Astrocyte of the spinal cord (primary cell): ENCODE measurements around the gene ACVR2A.

Experiments used
- DNase-seq: peaks from one replicate; pipeline ENCODE4 v3.0.0; 2011; ENCODE audit warnings: low read depth, low spot score
- H3K4me3 ChIP-seq: 2 replicates; pipeline ENCODE4 v1.5.1; 2011; ENCODE audit warnings: low read depth, mild to moderate bottlenecking, low read length, moderate library complexity
- in situ Hi-C: cut with HindIII; loops from 2 replicates; pipeline ENCODE4 v1.10.0; 2017; ENCODE audit warnings: low sequenced_read_pairs
- TF ChIP-seq, protein P1 (sequence below): IDR thresholded peaks from 2 replicates; pipeline ENCODE4 v1.5.1; 2012; ENCODE audit warnings: low read depth, mild to moderate bottlenecking, low read length, inconsistent platforms

Gene ACVR2A

DNA sequence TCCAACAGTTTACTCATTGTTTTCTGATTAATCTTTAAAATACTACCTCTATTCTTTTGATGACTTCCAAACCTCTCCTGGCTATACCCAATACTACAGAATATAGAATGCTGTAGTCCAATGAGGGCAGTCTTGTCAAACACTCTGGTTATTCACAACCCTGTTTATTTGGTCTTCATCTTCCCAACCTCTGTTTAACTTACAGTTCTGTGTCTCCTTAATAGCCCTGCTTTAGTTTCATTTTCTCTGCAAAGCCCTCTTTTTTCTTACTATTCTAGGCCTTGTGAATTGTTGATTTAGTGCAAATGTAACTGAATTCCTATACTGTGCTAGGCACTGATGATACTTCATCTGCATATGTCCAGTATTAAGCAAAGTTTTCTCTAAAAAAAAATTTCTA lies 40.0 kb downstream of the ACVR2A start:
- peak; percentile 13 for DNase-seq
- in situ Hi-C loops: no loop called here
- no peak overlapping the region for H3K4me3 ChIP-seq
- TF ChIP-seq, protein P1, sequence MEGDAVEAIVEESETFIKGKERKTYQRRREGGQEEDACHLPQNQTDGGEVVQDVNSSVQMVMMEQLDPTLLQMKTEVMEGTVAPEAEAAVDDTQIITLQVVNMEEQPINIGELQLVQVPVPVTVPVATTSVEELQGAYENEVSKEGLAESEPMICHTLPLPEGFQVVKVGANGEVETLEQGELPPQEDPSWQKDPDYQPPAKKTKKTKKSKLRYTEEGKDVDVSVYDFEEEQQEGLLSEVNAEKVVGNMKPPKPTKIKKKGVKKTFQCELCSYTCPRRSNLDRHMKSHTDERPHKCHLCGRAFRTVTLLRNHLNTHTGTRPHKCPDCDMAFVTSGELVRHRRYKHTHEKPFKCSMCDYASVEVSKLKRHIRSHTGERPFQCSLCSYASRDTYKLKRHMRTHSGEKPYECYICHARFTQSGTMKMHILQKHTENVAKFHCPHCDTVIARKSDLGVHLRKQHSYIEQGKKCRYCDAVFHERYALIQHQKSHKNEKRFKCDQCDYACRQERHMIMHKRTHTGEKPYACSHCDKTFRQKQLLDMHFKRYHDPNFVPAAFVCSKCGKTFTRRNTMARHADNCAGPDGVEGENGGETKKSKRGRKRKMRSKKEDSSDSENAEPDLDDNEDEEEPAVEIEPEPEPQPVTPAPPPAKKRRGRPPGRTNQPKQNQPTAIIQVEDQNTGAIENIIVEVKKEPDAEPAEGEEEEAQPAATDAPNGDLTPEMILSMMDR: no peak

DNA sequence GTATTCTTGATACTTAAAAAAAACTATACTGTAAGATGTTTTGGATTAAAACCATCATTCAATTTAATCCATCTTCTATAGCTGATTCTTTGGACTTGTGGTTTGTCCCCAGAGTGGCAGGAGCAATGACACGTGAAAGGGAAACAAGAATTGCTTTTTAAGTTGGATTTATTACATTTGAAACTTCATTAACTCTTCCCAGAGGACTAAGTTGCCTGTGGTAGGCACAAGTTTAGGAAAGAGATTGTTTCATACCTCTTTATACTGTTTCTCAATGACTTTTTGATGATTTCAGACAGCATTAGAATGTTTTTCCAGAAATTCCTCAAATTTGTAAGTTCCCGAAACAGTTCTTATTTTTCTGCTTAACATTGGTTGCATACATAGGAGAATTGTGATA lies 41.3 kb downstream of the ACVR2A start:
- DNase-seq: no peak
- TF ChIP-seq, protein P1: no peak
- no peak overlapping the region for H3K4me3 ChIP-seq
- in situ Hi-C loops: no loop called here

DNA sequence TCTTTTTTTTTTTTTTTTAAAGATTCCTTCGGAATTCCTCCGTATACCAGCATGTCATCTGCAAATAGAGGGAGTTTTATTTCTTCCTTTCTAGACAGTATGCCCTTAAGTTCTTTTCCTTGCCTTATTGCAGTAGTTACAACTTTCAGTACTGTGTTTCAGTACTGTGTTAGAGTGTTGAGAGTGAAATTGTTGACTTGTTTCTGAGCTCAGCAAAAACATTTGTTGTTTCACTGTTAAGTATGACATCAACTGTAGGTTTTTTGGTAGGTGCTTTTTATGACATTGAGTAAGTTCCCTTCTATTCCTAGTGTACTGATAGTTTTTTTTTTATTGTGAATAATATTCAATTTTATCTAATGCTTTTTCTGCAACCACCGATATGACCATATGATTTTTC lies 43.9 kb downstream of the ACVR2A start:
- in situ Hi-C loops: no loop called here
- DNase-seq: no peak
- no peak overlapping the region for H3K4me3 ChIP-seq
- TF ChIP-seq, protein P1: no peak

DNA sequence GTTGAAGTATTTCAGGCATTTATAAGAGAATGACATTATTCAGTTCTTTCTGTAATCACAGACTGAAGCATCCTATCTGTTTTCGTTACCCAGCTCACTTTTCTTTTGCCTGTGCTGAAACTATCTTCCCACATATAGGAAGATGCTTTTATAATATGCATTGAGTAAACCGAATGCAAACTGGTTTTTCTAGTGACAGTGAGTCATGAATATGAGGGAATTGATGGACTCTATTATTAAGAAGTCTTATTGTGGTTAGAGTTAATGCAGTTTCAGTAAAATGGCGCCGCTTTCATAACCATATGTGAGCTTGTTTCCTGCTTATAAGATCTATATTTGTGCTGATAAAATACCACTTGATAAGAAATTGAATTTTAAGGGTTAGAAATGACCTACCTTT lies 59.2 kb downstream of the ACVR2A start:
- TF ChIP-seq, protein P1: no peak
- in situ Hi-C loops: no loop called here

DNA sequence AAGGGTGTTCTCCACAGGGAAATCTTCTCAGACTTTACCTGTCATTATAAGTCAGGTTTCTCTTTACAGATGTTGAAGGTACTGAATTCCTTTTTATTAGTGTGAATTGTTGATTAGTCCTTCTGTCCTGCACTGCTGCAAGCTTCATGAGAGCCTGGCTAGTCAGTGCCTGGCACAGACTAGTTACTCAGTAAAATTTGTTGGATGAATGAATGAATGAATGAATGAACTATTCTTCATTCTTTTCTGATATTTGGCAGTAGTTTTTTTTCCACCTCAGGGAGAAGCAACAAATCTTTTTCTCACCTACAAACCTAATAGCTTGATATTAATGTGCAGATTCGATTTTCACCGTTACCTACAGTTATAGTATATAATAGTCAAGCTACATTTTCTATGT lies 64.3 kb downstream of the ACVR2A start:
- no peak for DNase-seq
- no peak overlapping the region for H3K4me3 ChIP-seq
- TF ChIP-seq, protein P1: no peak
- in situ Hi-C loops: no loop called here

More for the DNA sequence above, 59.2 kb downstream of the ACVR2A start:
- H3K4me3 ChIP-seq: no peak overlapping the region
- no peak for DNase-seq

DNA sequence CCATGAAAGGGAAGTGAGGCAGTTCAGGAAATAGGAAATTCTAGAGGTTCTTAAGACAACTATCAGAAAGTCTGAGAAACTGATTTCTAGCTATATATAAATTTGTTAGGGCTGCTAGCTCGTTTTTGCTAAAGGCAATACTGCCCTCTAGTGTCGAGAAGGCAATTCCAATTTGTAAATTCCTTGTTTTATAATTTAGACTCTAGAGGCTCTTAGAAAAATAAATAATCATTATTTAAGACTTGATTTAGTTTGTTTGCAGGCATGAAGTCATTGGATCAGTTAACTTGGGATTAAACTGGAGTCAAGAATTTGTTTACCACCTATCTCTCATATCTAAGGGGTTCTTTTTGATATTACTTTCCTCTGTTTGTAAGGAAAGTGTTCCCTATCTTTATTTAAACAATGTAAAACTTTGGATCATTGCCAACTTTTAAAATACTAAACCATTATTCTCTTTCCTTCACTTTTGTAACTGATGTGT lies 66.2 kb downstream of the ACVR2A start:
- in situ Hi-C loops: no loop called here
- DNase-seq: peak; percentile 81
- no peak overlapping the region for H3K4me3 ChIP-seq
- TF ChIP-seq, protein P1: peak; percentile 64
